HG03460 (cell line): ENCODE data around the gene OXSR1.
"Not testable (repeated sequence)": the region's sequence is repeated elsewhere in the genome, so short reads cannot be mapped to it uniquely, and the experiment has no call there.

Experiments used
- ATAC-seq: cut with Tn5 transposase; IDR thresholded peaks from one replicate; pipeline ENCODE4 v1.9.1; 2021; ENCODE audit not compliant: unreplicated experiment

The OXSR1 gene

DNA sequence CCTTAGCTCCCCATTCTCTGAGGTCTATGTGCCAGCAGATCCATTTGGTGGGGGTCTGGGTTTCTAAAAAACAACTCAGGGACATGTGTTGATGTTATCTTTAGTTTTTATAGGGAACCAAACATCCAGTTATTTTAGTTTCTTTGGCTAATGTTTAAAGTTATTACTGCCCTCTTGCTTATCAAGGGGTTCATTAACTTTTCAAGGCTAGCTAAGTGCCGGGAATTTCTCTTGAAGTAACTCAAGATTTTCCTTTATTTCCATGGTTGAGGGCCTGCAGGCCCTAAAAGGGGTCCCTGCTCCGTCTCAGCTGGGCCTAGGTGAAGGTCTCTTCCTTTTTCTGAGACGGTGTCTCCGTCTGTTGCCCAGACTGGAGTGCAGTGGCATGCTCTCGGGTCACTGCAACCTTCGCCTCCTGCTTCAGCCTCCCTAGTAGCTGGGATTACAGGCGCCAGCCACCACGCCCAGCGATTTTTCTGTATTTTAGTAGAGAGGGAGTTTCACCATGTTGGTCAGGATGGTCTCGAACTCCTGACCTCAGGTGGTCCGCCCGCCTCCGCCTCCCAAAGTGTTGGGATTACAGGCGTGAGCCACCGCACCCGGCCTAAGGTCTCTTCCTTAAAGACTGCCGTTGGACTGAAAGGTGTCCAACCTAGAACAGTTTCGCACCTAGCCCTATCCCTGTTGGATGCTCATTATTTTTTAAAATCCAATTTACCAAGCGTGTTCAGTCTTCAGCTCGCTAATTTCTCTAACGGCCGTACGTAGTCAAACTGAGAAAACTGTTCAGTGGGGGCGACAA is 1.3 kb upstream of the OXSR1 start:
- no peak for ATAC-seq

DNA sequence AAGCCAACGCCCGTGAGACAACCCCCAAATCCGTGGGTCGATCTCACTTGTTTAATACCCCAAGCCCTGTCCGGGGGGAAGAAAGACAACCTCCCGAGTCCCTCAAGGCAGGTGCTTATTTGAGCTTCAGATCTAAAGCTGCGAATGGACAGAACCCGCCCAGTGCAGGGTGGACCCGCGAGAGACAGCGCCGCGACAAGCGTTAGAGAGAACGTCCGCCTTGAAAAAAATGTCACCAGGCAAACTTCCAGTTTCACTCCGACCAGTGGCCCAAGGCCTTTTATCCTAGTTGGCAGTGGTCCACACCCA is 740 bp upstream of the OXSR1 start:
- no peak for ATAC-seq

DNA sequence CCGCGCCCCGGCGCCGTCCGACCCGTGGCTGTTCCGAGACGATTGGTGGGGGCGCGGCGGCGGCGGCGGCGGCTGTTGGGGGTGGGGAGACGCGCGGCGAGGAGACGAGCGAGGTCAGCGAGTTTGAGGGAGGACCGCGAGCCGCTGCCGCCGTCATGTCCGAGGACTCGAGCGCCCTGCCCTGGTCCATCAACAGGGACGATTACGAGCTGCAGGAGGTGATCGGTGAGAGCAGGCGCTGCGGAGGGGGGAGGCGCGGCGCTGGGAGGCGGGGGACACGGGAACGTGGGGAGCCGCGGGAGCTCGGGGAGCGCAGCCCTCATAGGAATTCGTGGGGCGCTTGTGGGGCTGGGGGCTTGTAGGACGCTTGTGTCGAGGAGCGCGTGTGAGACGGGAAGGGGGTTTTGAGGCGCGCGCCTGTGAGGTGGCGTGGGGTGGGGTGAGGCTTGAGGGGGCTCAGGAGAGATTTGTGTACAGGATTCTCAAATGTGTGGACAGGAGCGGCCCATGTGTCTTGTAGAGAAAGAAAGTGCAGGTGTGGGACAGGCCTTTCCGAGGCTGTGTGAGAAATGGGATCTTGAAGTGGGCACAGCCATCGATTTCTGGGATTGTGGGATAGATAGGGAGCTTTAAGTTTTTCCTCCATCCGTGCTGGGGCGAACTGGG is 518 bp downstream of the OXSR1 start:
- ATAC-seq: no peak

DNA sequence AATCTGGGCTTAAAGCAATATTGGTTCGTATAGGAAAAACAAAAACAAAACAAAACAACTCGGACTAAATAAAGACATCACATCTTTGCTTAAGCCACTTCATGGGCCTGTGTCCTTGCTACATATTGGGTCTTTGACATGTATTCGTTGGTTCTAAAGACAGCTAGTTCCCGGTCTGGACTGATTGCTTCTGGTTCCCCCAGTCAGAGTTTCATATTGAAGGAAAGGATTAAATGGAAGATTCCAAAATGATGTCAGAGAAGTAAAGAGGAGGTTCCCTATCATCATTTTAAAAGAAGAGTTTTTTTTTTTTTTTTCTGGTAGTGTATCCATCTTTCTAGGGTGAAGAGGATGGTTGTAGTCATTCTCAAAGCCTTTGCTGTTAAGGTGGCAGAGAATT is 2.3 kb downstream of the OXSR1 start:
- ATAC-seq: no peak

- ATAC-seq: no peak
Observed at GRCh38 chr3:38168151-38169026, 3.1 kb downstream of the OXSR1 start.

DNA sequence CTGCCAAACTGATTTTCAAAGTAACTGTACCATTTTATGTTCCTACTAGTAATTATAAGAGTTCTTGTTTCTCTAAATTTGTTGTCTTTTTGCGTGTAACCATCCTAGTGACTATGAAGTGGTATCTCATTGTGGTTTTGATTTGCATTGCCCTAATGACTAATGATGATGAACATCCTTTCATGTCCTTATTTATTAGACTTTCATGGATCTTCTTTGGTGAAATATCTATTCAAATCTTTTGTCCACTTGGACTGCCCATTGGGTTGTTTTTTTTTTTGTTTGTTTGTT is 3.6 kb downstream of the OXSR1 start:
- no peak for ATAC-seq

DNA sequence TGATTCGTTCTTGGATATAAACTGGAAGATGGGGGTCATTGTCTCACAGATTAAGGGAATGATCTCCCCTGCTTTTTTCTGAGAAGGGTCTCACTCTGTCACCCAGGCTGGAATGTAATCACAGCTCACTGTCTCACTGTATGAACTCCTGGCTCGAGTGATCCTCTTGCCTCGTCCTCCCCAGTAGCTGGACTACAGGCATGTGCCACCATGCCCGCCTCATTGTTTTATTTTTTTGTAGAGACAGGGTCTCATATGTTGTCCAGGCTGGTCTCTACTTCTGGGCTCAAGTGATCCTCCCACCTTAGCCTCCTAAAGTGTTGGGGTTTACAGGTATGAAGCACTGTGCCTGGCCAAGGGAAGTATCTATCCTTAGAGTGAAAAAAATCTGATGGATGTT is 5.4 kb downstream of the OXSR1 start:
- no peak for ATAC-seq

GRCh38 chr3:38171622-38172021 is 6.3 kb downstream of the OXSR1 start:
- no peak for ATAC-seq

GRCh38 chr3:38173834-38174418 is 8.6 kb downstream of the OXSR1 start:
- ATAC-seq: no peak

- ATAC-seq: no peak
Observed at GRCh38 chr3:38177181-38177580, 11.8 kb downstream of the OXSR1 start.

- no peak for ATAC-seq
Observed at GRCh38 chr3:38186781-38187180, 21.4 kb downstream of the OXSR1 start.

GRCh38 chr3:38190481-38190881 is 25.1 kb downstream of the OXSR1 start:
- no peak for ATAC-seq

GRCh38 chr3:38202931-38203330 is 37.6 kb downstream of the OXSR1 start:
- not testable (repeated sequence) for ATAC-seq

DNA sequence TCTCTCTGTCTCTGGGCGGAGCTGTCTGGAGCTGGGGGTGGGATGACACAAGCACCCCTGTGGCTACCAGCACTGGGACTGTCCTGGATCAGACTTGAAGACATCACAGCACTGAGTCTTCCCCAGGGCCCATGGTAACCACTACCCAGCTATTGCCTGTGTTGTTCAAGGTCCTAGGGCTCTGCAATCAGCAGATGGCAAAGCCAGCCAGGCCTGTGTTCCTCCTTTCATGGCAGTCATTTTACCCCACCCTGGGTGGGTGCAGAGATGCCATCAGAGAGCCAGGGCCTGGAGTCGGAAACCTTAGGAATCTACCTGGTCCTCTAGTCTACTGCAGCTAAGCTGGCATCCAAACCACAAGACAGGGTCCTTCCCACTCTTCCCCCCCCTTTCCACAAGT is 38.4 kb downstream of the OXSR1 start:
- no peak for ATAC-seq

DNA sequence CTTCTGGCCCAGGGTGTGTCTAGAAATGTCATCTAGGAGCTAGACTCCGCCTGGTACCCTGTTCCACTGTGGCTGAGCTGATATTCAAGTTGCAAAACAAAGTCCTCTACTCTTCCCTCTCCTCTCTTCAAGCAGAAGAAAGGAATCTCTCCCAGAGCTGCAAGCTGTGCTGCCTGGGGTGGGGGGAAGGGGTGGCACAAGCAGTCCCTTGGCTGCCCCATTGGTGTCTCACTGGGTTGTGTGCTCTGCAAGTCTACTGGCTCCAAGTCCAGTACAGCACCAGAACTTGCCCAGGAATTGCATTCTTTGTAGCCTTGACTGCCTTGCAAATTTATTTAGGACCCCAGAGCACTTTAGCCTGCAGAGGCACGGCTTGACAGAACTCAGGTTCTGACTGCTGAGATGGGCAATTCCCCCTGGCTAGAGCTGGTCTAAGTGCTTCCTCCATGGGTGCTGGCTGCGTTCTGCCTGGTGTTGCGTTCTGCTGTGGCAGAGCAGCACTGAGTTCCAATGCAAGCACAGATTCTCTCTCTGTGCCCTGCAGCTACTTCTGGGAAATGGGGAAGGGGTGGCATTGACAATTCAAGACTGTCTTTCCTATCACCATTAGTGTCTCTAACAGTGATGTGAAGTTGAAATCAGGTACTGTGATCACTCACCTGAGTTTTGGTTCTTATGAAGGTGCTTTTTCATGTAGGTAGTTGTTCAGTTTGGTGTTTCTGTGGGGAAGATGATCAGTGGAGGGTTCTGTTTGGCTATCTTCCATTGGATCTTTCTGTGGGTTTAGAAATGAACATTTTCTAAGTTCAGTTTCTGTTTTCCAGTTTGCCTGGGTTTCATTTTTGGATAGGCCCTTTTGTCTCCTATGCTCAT is 39.5 kb downstream of the OXSR1 start:
- ATAC-seq: no peak

DNA sequence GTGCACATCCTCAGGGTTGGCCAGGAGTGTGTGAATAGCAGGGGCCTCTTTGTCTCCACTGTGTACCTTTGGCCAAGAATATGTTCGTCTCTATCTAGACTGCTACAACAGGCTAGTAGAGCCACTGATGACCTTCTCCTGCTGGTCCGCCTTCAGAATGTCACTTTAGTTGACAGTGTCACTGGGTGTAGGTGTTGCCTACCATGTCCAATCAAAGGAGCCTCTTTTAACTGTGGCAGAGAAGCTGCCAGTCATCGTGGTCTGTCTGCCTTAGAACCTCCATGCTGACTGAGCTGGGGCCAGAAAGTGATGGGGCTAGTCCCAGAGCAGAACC is 40.1 kb downstream of the OXSR1 start:
- no peak for ATAC-seq

DNA sequence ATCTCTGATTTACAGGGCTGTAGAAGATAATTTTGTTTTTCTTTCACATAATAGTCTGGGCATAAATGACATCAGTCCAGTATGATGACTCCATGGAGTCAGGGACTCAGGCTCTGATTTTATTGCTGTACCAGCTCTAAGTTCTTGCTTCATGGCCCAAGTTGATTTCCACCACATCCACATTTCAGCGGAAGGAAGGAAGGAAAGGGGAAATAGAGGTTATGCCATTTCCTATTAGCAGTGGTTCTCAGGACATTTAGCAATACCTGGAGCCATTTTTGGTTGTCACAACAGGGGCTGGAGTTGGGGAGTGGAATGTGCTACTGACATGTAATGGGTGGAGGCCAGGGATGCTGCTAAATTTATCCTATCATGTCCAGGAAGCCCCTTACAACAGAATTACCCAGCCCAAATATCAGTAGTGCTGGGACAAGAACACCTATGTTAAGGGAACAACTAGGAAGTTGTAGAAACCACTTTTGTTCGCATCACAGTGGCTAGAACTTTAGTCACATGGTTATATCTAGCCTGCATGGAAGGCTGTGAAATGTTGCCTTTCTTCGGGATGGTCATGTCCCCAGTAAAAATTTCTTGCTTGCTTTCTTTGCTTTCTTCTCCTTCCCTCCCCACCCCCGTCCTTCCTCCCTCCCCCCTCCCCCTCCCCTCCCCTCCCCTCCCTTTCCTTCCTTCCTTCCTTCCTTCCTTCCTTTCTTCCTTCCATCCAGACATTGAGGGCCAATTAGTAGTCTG is 42.1 kb downstream of the OXSR1 start:
- ATAC-seq: no peak

DNA sequence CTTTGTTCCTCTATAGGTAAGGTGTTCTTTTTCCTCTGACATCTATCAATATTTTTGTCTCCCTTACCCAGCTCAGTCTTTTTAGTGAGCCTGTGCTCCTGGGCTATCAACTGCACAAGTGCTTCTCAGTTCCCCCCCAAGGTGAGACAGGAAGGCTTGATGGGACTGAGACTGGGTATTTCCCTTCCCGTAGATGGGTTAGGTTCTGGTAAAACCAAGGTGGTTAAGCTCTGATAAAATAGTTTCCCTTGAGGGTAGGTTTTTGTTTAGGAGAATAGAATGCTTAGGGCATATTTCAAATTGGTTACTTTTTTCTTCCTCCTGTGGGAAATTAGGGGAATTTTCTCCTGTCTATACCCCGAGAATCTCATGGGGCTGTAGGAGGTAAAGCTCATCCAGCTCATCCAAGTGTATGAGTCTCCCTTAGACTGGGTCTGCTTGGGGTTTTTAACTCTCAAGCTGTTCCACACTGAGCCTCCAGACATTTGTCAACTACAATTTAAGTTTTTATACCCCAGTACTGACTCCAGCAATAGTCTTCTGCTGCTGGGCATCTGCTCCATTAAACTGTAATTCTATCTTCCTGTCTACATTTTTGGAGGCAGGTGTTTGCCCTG is 44.9 kb downstream of the OXSR1 start:
- peak; percentile 84 for ATAC-seq

DNA sequence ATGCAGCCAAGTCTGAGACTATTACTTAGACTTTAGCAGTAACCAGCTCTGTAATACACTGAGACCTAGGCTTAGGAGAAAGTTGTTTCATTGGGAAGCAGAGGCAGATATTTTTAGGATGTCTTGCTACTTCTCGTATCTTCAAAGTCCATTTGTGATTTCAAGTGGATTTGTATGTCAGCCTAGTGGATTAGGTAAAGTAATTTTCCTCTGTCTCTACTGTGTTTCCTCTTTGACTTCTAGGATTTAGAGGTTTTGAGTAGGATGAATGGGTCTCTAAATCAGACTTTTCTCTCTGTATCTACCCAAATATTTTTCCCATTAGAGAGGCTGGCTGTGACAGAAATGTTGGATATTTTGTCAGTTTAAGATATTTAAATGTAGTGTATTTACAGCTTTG is 46.8 kb downstream of the OXSR1 start:
- no peak for ATAC-seq

DNA sequence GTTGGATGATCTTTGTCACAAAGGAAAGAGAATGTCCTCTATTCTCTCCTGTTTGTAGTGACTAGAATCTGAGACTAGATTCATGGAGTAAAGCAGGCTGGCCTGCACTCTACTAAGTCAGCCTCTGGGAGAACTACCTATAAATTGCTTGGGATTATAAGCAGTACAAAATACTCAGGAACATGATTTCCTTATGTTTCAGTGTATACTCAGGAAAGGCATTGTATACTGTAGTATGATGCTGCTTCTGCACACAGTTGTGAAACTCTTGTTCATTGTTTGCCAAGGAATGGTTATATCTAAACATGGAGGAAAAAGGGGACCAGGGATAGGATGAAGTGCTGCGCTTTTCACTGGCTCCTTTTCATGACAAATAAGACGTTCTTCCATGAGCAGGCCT is 49.2 kb downstream of the OXSR1 start:
- no peak for ATAC-seq
